Erythroblast (primary cell): ENCODE measurements around the gene EFCAB9.

ENCODE experiments used
- DNase-seq, 2 experiments: peaks; one replicate each; lab custom pipeline; 2025; lab: John Stamatoyannopoulos, UW
- GATA1 ChIP-seq: IDR thresholded peaks from 2 replicates; pipeline ENCODE4 v1.6.1; 2011; ENCODE audit warnings: low read depth, mild to moderate bottlenecking, control low read depth, low read length, moderate library complexity
- POLR2A ChIP-seq: IDR thresholded peaks from 2 replicates; pipeline ENCODE4 v1.6.1; 2011; ENCODE audit warnings: mild to moderate bottlenecking, low read length

EFCAB9 gene

GRCh38 chr5:172223901-172224873, 30.2 kb downstream of the EFCAB9 start:
- DNase-seq, result no peak
- TF ChIP-seq POLR2A (no peak), GATA1 (no peak)

- TF ChIP-seq POLR2A (no peak), GATA1 (no peak)
- DNase-seq, result no peak
These were observed 31.0 kb downstream of the EFCAB9 start for GRCh38 chr5:172224996-172225395.

DNA sequence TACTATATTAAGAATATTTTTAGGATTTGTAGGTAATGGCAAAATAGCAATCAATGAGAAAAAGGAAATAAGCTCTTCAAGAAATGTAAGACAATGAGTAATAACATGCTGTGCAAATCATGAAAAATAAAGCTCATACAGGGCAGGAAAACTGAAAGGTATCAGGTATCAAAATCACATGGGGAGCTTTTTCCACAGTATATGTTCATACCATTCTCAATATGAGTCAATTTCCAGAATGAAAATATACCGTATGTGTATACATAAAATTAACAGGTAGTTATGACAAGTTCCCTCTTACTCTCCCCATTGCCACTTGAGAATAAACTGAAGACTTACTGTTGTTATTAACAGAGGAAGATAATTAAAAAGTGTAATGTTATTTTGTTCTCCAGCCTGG, 35.9 kb downstream of the EFCAB9 start:
- no peak for DNase-seq
- no peak for TF ChIP-seq GATA1
- no peak for TF ChIP-seq POLR2A

DNA sequence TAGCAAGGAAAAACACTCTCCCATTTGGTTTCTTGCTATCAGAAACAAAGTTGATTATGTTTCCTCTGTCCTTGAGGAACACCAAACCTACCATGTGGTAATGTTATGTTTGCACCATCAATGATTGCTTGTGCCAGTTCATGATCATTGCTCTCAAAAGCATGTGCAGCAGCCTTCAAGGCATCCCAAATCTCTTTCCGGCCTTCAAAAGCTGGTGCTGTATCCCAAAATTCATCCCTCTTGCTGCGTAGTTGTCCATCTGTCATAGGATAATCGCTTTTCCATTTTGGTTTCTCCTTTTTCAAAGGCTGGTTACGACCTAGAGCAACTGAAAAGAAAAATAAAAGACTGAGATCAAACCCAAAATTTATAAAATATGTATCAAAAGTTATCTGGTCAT, 40.1 kb downstream of the EFCAB9 start:
- DNase-seq, result no peak
- TF ChIP-seq GATA1 (no peak), POLR2A (no peak)

- TF ChIP-seq GATA1 (no peak), POLR2A (no peak)
These were observed 41.3 kb downstream of the EFCAB9 start for GRCh38 chr5:172235132-172235780.

DNA sequence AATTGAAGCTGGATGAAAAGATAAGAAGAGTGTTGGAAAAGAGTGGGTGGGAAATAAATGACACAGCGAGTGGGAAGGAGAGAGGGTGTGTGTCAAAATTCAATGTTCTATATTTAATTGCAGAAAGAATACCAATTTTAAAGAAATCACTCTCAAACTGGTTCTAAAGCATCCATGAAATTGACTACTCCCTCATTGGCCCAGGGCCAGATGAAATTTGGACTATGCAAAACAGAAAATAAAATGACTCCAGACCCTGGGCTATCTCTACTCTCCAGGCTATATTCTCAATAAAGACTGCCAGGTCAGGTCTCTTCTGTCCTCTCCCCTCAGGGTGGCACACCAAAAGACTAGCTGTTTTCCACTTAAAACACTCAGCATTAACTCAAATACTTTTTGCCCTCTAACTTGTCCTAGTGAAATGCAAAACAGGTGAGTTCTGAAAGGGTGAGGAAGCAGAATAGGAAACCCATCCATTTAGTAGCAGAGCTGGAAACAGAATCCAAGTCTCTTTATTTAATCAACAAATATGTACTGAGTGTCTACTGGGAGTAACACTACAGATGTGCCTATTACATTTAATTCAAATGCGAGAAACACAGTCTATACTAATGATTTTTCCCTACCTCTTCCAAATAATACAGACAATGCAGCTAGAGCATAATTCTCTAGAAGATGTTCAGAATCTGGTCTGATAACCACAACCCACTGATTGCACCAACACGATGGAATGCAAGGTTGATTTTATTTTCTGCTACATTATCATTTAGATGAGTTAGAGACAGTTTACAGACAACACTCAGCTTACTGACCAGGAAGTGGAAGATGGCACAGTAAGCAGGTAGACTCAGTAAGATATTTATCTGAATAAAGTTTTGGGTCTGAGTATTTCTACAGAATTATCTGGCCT, 42.1 kb downstream of the EFCAB9 start:
- peak in 1 of 2 experiments; percentile 5 for DNase-seq
- TF ChIP-seq GATA1, result no peak
- no peak for TF ChIP-seq POLR2A

More at GRCh38 chr5:172235132-172235780, 41.3 kb downstream of the EFCAB9 start:
- DNase-seq, result no peak

- no peak for TF ChIP-seq GATA1
- TF ChIP-seq POLR2A, result no peak
- no peak for DNase-seq
These were observed 44.4 kb downstream of the EFCAB9 start for GRCh38 chr5:172238334-172238733.

GRCh38 chr5:172243302-172243701, 49.3 kb downstream of the EFCAB9 start:
- no peak for DNase-seq
- no peak for TF ChIP-seq POLR2A
- TF ChIP-seq GATA1, result no peak

DNA sequence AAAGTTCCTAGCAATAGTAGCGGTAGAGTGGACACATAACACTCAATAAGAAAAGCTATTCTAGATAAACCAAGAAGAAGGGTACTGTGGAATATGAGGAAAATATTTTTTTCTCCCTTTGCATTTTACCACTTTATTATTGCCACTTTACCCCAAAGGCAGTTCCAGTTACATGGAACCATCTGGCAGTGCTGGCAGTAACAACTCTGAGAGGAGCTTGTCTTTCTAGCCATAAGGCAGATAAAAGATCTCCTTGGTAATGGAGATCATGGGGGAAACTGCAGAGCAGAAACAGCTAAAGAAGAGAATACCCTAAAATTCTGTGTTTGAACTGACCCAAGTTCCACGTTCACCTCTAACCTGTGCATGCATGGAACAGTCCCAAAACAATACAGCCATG, 51.1 kb downstream of the EFCAB9 start:
- DNase-seq, result no peak
- TF ChIP-seq POLR2A (no peak), GATA1 (no peak)

GRCh38 chr5:172245703-172246125, 51.7 kb downstream of the EFCAB9 start:
- TF ChIP-seq GATA1 (no peak), POLR2A (no peak)
- DNase-seq, result no peak

DNA sequence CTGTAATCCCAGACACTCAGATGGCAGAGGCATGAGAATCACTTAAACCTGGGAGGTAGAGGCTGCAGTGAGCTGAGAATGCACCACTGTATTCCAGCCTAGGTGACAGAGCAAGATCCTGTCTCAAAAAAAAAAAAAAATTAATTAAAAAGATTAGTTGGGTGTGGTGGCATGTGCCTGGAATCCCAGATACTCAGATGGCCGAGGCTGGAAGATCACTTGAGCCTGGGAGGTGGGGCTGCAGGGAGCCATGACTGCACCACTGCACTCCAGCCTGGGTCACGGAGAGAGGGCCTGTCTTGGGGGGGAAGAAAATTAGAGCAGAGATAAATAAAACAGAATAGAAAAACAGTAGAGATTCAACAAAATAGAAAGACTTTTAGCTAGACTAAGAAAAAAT, 54.7 kb downstream of the EFCAB9 start:
- no peak for DNase-seq
- TF ChIP-seq POLR2A (no peak), GATA1 (no peak)

DNA sequence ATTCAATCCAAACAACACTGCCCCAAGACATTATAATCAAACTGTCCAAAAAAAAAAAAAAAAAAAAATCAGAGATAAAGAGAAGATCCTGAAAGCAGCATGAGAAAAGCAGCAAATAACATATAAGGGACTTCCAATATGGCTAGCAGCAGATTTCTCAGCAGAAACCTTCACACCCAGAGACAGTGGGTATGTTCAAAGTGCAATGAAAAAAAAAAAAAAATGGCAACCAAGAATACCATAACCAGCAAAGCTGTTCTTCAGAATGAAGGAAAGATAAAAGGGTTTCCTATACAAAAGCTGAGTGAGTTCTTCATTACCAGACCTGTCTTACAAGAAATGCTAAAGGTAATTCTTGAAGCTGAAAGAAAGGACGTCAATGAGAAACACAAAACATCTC, 57.4 kb downstream of the EFCAB9 start:
- TF ChIP-seq POLR2A (no peak), GATA1 (no peak)
- DNase-seq, result no peak

DNA sequence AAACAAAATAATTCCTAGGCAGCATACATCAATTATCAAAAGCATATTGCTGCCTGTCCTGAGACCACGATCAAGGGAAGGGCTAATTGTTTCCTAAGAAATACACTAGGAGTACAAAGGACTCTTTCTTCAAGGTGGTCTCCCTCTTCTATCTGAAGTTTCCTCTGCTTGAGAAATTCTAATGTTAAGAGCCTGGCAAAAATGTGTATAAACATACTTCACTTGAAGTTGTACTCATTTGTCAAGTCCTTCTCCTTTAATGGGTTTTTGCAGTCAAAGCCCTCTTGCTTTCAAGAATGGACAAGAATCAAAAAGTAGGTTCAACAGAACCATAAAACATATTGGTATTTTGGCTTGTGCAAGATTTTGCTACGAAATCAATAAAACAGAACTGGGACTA, 58.5 kb downstream of the EFCAB9 start:
- no peak for DNase-seq
- TF ChIP-seq POLR2A, result no peak
- no peak for TF ChIP-seq GATA1
